PFSK-1 (cell line): ENCODE results near the gene FOXN3.

Experiments
- POLR2AphosphoS5 ChIP-seq: IDR thresholded peaks from 2 replicates; pipeline ENCODE4 v1.6.1; 2012; ENCODE audit warnings: low read depth, mild to moderate bottlenecking, control low read depth, low read length, moderate library complexity
- SIN3A ChIP-seq: IDR thresholded peaks from 2 replicates; pipeline ENCODE4 v1.6.1; 2012; ENCODE audit warnings: mild to moderate bottlenecking, low read length, moderate library complexity, borderline replicate concordance; ENCODE audit not compliant: insufficient read depth
- TAF1 ChIP-seq: IDR thresholded peaks from 2 replicates; pipeline ENCODE4 v1.6.1; 2012; ENCODE audit warnings: low read length, control low read depth, borderline replicate concordance; ENCODE audit not compliant: insufficient read depth
- TF ChIP-seq, protein P1 (sequence below), 2 experiments: IDR thresholded peaks; 2 replicates each; pipeline versions ENCODE4 v1.6.1 to v1.8.0; 2011 to 2012; ENCODE audit warnings: low read depth in 2 of 2, low read length in 2 of 2, control low read depth in 1 of 2, inconsistent platforms in 1 of 2, mild to moderate bottlenecking in 1 of 2, moderate library complexity in 1 of 2; ENCODE audit not compliant: insufficient read depth in 1 of 2

DNA sequence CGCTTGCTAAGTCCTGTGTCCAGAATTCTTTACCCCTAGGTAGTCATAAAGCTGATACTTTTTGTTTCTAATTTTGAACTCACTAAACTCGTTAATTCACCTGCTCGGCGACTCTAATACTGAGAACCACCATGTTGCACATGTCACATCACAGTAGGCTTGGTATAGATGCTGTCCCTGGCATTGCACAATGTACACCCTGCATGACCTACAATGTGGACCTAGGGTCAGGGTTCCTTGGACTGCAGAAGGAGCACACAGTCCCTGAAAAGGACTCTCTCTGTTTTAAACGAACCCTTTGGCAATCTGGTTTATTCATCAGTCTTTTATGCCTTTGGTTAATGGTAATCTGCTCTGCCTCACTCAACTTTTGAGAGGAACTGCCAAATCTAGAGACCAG is 272.4 kb downstream of the FOXN3 start:
- TF ChIP-seq, protein P1, sequence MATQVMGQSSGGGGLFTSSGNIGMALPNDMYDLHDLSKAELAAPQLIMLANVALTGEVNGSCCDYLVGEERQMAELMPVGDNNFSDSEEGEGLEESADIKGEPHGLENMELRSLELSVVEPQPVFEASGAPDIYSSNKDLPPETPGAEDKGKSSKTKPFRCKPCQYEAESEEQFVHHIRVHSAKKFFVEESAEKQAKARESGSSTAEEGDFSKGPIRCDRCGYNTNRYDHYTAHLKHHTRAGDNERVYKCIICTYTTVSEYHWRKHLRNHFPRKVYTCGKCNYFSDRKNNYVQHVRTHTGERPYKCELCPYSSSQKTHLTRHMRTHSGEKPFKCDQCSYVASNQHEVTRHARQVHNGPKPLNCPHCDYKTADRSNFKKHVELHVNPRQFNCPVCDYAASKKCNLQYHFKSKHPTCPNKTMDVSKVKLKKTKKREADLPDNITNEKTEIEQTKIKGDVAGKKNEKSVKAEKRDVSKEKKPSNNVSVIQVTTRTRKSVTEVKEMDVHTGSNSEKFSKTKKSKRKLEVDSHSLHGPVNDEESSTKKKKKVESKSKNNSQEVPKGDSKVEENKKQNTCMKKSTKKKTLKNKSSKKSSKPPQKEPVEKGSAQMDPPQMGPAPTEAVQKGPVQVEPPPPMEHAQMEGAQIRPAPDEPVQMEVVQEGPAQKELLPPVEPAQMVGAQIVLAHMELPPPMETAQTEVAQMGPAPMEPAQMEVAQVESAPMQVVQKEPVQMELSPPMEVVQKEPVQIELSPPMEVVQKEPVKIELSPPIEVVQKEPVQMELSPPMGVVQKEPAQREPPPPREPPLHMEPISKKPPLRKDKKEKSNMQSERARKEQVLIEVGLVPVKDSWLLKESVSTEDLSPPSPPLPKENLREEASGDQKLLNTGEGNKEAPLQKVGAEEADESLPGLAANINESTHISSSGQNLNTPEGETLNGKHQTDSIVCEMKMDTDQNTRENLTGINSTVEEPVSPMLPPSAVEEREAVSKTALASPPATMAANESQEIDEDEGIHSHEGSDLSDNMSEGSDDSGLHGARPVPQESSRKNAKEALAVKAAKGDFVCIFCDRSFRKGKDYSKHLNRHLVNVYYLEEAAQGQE (IDR thresholded peaks at IDR 0.05; ENCODE audit: insufficient read depth in 1 of 2, low read depth in 2 of 2, low read length in 2 of 2): no peak
- TF ChIP-seq POLR2AphosphoS5 (no peak), TAF1 (no peak), SIN3A (no peak)
